GM19035 (cell line): Measurements from ENCODE around the gene PARP16.

Experiments used
- ATAC-seq: cut with Tn5 transposase; IDR thresholded peaks from one replicate; pipeline ENCODE4 v1.9.1; 2021; ENCODE audit not compliant: unreplicated experiment

The PARP16 gene

GRCh38 chr15:65208647-65209046 is 78.0 kb downstream of the PARP16 start:
- no peak for ATAC-seq
